Cardiac atrium fibroblast (primary cell): ENCODE results near the gene CALR. TPM values are rescaled to one million over a fixed set of nuclear protein-coding genes. Genes with fewer than 3 reads are reported as not detected.

Experiments
- total RNA-seq: library from RNA; depleted of rRNA; stranded (reverse); fragments of >200 nt; gene quantifications from 2 replicates; pipeline ENCODE4 v1.2.3, GENCODE V29; 2015

CALR gene
- total RNA-seq, result 1,632 and 1,793 TPM in 2 replicates

GRCh38 chr19:12937927-12938778 is at the start of gene CALR:
CALR (plus strand) TSS chr19:12938609; CDS start chr19:12938680, 71 bp downstream.

GRCh38 chr19:12890787-12891552 is 47.4 kb upstream of the CALR start, which contains the start of gene GCDH:
GCDH (plus strand) TSS chr19:12891160; CDS start chr19:12891305, 145 bp downstream.

GRCh38 chr19:12933287-12934072 is 4.9 kb upstream of the CALR start, which contains the start of gene FARSA:
FARSA (minus strand) TSS chr19:12933711; CDS start chr19:12933696, 15 bp downstream.

GRCh38 chr19:12945479-12946091 is 7.2 kb downstream of the CALR start, which contains the start of gene RAD23A:
RAD23A (plus strand) TSS chr19:12945862; CDS start chr19:12945949, 87 bp downstream.

GRCh38 chr19:12956446-12957388 is 18.3 kb downstream of the CALR start, which contains the start of gene GADD45GIP1:
GADD45GIP1 (minus strand) TSS chr19:12957223; CDS start chr19:12957212, 11 bp downstream.

GRCh38 chr19:12969292-12969988 is 31.0 kb downstream of the CALR start, which contains the start of gene DAND5:
DAND5 (plus strand) TSS chr19:12969576; CDS start chr19:12969661, 85 bp downstream.

Other genes starting within 250 kb of the CALR start
- 7.0 and 10.0 TPM in 2 replicates for gene FBXW9, start 242.0 kb upstream of the CALR start, total RNA-seq
- 29.5 and 37.2 TPM in 2 replicates for gene TNPO2, start 214.7 kb upstream of the CALR start, total RNA-seq
- 307 and 330 TPM in 2 replicates for gene TRIR, start 203.9 kb upstream of the CALR start, total RNA-seq
- 62.5 and 74.4 TPM in 2 replicates for gene GET3, start 201.1 kb upstream of the CALR start, total RNA-seq
- gene BEST2, start 186.8 kb upstream of the CALR start, total RNA-seq, result not detected in 2 replicates
- 11.7 and 22.7 TPM in 2 replicates for gene HOOK2, start 163.1 kb upstream of the CALR start, total RNA-seq
- 265 and 362 TPM in 2 replicates for gene JUNB, start 147.1 kb upstream of the CALR start, total RNA-seq
- 292 and 317 TPM in 2 replicates for gene PRDX2, start 136.8 kb upstream of the CALR start, total RNA-seq
- not detected in 2 replicates for gene THSD8, start 136.5 kb upstream of the CALR start, total RNA-seq
- gene RNASEH2A, start 132.0 kb upstream of the CALR start, total RNA-seq, result 4.4 and 7.4 TPM in 2 replicates
- not detected in 2 replicates for gene RTBDN, start 104.0 kb upstream of the CALR start, total RNA-seq
- gene MAST1, start 100.1 kb upstream of the CALR start, total RNA-seq, result 0.32 TPM in 1 of 2 replicates, not detected in the other
- gene DNASE2, start 57.2 kb upstream of the CALR start, total RNA-seq, result 38.8 and 48.1 TPM in 2 replicates
- gene KLF1, start 51.4 kb upstream of the CALR start, total RNA-seq, result not detected in 2 replicates
- 48.1 and 54.3 TPM in 2 replicates for gene GCDH, start 47.4 kb upstream of the CALR start, total RNA-seq
- 0.16 TPM in 1 of 2 replicates, not detected in the other for gene SYCE2, start 19.3 kb upstream of the CALR start, total RNA-seq
- 48.0 and 52.2 TPM in 2 replicates for gene FARSA, start 4.9 kb upstream of the CALR start, total RNA-seq
- gene RAD23A, start 7.3 kb downstream of the CALR start, total RNA-seq, result 72.2 and 78.1 TPM in 2 replicates
- 36.6 and 45.5 TPM in 2 replicates for gene GADD45GIP1, start 18.6 kb downstream of the CALR start, total RNA-seq
- gene DAND5, start 31.0 kb downstream of the CALR start, total RNA-seq, result not detected in 2 replicates
- gene NFIX, start 56.9 kb downstream of the CALR start, total RNA-seq, result 47.3 and 63.2 TPM in 2 replicates
- 0.36 and 3.6 TPM in 2 replicates for gene LYL1, start 164.2 kb downstream of the CALR start, total RNA-seq
- gene TRMT1, start 178.1 kb downstream of the CALR start, total RNA-seq, result 32.1 and 40.0 TPM in 2 replicates
- gene NACC1, start 179.7 kb downstream of the CALR start, total RNA-seq, result 48.6 and 65.6 TPM in 2 replicates
- gene STX10, start 211.8 kb downstream of the CALR start, total RNA-seq, result 32.9 and 62.7 TPM in 2 replicates
- gene IER2, start 211.8 kb downstream of the CALR start, total RNA-seq, result 88.8 and 162 TPM in 2 replicates